IMR-90 (cell line): ENCODE data around the gene FAM193B.

ENCODE experiments used
- MAZ ChIP-seq: IDR thresholded peaks from 2 replicates; pipeline ENCODE4 v1.6.1; 2012; ENCODE audit warnings: low read depth, mild to moderate bottlenecking, low read length, improper control_type of control experiment, moderate library complexity, borderline replicate concordance
- TF ChIP-seq, protein P1 (sequence below): conservative IDR thresholded peaks from 2 replicates; pipeline ENCODE4 v1.5.1; 2012; ENCODE audit warnings: mild to moderate bottlenecking, low read depth, low read length, improper control_type of control experiment

DNA sequence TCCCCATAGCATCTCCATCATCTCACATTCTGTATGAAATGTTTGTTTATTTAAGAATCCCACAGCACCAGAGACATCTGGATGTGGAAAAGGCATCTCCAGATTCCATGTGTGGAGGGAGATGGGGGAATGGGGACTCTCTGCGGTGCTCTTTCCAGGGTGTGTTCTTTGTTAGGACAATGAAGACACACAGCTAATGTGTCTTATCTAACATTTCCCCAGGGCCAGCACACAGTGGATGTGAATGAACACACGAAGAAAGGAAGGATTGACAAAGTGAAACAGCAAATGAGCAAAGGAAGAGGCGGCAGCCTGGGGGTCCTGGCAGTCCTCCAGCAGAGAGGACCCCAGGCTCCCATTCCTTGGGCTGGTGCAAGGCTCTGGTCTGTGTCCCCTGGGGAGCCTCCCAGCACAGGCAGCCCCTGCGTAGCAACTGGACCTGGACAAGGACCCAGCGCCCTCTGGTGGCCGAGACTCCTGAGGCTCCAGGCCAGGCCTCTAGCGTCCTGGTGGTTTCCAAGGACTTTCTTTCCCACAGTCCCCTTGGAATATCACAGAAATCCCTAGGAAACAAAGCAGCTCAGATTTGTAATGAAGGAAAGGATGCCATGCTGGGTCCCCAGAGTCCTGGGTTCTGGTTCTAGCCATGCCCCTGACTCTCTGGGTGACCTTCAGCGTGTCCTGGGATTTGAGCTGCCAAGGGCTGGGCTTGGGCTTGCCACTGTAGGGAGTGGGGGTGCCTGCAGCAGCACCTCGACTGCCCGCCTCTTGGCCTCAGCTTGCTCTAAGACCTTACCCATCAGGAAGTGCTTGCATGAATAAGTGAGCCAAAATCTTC is 53.5 kb downstream of the FAM193B start:
- TF ChIP-seq MAZ, result peak; percentile 76
- TF ChIP-seq, protein P1, sequence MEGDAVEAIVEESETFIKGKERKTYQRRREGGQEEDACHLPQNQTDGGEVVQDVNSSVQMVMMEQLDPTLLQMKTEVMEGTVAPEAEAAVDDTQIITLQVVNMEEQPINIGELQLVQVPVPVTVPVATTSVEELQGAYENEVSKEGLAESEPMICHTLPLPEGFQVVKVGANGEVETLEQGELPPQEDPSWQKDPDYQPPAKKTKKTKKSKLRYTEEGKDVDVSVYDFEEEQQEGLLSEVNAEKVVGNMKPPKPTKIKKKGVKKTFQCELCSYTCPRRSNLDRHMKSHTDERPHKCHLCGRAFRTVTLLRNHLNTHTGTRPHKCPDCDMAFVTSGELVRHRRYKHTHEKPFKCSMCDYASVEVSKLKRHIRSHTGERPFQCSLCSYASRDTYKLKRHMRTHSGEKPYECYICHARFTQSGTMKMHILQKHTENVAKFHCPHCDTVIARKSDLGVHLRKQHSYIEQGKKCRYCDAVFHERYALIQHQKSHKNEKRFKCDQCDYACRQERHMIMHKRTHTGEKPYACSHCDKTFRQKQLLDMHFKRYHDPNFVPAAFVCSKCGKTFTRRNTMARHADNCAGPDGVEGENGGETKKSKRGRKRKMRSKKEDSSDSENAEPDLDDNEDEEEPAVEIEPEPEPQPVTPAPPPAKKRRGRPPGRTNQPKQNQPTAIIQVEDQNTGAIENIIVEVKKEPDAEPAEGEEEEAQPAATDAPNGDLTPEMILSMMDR, result peak; percentile 94
